GM23248 (cell line): Measurements from ENCODE around the gene FAM89B. TPM values are rescaled to one million over a fixed set of nuclear protein-coding genes. Genes with fewer than 3 reads are reported as not detected.

ENCODE experiments used
- DNase-seq: peaks from one replicate; pipeline ENCODE4 v3.0.0-alpha.2; 2015
- H2AFZ ChIP-seq: fragments of 200-600 bp; sonication (generic); 2 replicates; pipeline ENCODE4 v1.6.1; 2016; ENCODE audit warnings: antibody characterized with exemption
- H3F3A ChIP-seq: fragments of 200-600 bp; sonication (generic); 2 replicates; pipeline ENCODE4 v1.6.1; 2016; ENCODE audit warnings: mild to moderate bottlenecking, antibody characterized with exemption, mixed run types; ENCODE audit not compliant: insufficient read depth
- H3K27ac ChIP-seq: fragments of 200-600 bp; sonication (generic); 2 replicates; pipeline ENCODE4 v1.5.1; 2016; ENCODE audit warnings: mild to moderate bottlenecking
- H3K27me3 ChIP-seq: fragments of 200-600 bp; sonication (generic); replicated peaks from 2 replicates; pipeline ENCODE4 v1.6.1; 2016; ENCODE audit warnings: mild to moderate bottlenecking; ENCODE audit not compliant: insufficient read depth
- H3K36me3 ChIP-seq: fragments of 200-600 bp; sonication (generic); 2 replicates; pipeline ENCODE4 v1.6.1; 2016; ENCODE audit warnings: low read depth, mild to moderate bottlenecking
- H3K4me1 ChIP-seq: fragments of 200-600 bp; sonication (generic); 2 replicates; pipeline ENCODE4 v1.6.1; 2016; ENCODE audit warnings: mild to moderate bottlenecking; ENCODE audit not compliant: insufficient read depth
- H3K4me2 ChIP-seq: fragments of 200-600 bp; sonication (generic); one replicate; pipeline ENCODE4 v1.6.1; 2016; ENCODE audit warnings: mild to moderate bottlenecking; ENCODE audit not compliant: unreplicated experiment
- H3K4me3 ChIP-seq: fragments of 200-600 bp; sonication (generic); 2 replicates; pipeline ENCODE4 v1.5.1; 2016; ENCODE audit warnings: mild to moderate bottlenecking
- H3K79me2 ChIP-seq: fragments of 200-600 bp; sonication (generic); 2 replicates; pipeline ENCODE4 v1.6.1; 2016; ENCODE audit warnings: mild to moderate bottlenecking; ENCODE audit not compliant: insufficient read depth
- H3K9ac ChIP-seq: fragments of 200-600 bp; sonication (generic); 2 replicates; pipeline ENCODE4 v1.6.1; 2016; ENCODE audit warnings: mild to moderate bottlenecking
- H3K9me2 ChIP-seq: fragments of 200-600 bp; sonication (generic); 2 replicates; pipeline ENCODE4 v1.6.1; 2016; ENCODE audit warnings: mixed run types, mild to moderate bottlenecking, moderate library complexity; ENCODE audit not compliant: insufficient read depth
- H3K9me3 ChIP-seq: fragments of 200-600 bp; sonication (generic); one replicate; pipeline ENCODE4 v1.6.1; 2017; ENCODE audit warnings: low read depth
- H4K20me1 ChIP-seq: fragments of 200-600 bp; sonication (generic); 2 replicates; pipeline ENCODE4 v1.6.0; 2016; ENCODE audit not compliant: insufficient read depth
- EZH2 ChIP-seq: fragments of 200-600 bp; sonication (generic); IDR thresholded peaks from 2 replicates; pipeline ENCODE4 v1.6.1; 2018; ENCODE audit warnings: antibody characterized with exemption, mild to moderate bottlenecking; ENCODE audit not compliant: insufficient read depth, poor library complexity, severe bottlenecking
- EZH2phosphoT487 ChIP-seq: fragments of 200-600 bp; sonication (generic); IDR thresholded peaks from 2 replicates; pipeline ENCODE4 v1.6.1; 2018; ENCODE audit warnings: antibody characterized with exemption, moderate library complexity, mild to moderate bottlenecking, low read depth; ENCODE audit not compliant: insufficient read depth
- WGBS, 2 experiments: methylation state at CpG; one replicate each; pipeline ENCODE4 v1.1.6; 2015 to 2017; ENCODE audit warnings: low lambda C conversion rate in 2 of 2, low coverage in 1 of 2; ENCODE audit errors: missing lambda C conversion rate in 2 of 2; 5-methylcytosine and 5-hydroxymethylcytosine counted together
- in situ Hi-C: fragments of 300-500 bp; cut with MboI; formaldehyde crosslinking; loops from 2 replicates; pipeline ENCODE4 v1.15.0; 2020
- polyA plus RNA-seq: library from polyadenylated mRNA; unstranded; fragments of >200 nt; fragmentation: Nextera tagmentation; extraction: Ambion mirVana; gene quantifications from 2 replicates; pipeline ENCODE4 v1.2.1, GENCODE V29; 2016
- total RNA-seq: library from RNA; depleted of rRNA; stranded (reverse); fragments of >200 nt; shearing (Covaris generic); gene quantifications from 2 replicates; pipeline ENCODE4 v1.2.3, GENCODE V29; 2014

FAM89B gene
- total and polyA plus RNA-seq, 2 experiments from 2014 or later: 67.0 to 73.1 TPM

GRCh38 chr11:65529475-65530156, 42.7 kb upstream of the FAM89B start:
- no peak for DNase-seq
- Histone ChIP-seq H3K27ac (no peak overlapping the region), H3K9ac (no peak overlapping the region), H3F3A (peaks cover 15% of the 10 kb centered on the region), H3K4me3 (no peak overlapping the region), H3K4me1 (0 out of 2 replicates have a peak, but pooled peaks cover 11% of the 10 kb centered on the region), H3K9me2 (no peaks in the 10 kb centered on the region), H2AFZ (no peak overlapping the region), H3K79me2 (peaks cover 56% of the 10 kb centered on the region), H3K27me3 (no peaks in the 10 kb centered on the region), H3K9me3 (no peaks in the 10 kb centered on the region), H4K20me1 (no peaks in the 10 kb centered on the region), H3K36me3 (peaks cover 43% of the 10 kb centered on the region), H3K4me2 (no peak overlapping the region)
- 81 to 88% methylated on average over 10 of the region's 10 CpGs for WGBS, 2 experiments
- no peak for TF ChIP-seq EZH2
- in situ Hi-C loops: no loop called here

- Histone ChIP-seq H4K20me1 (no peaks in the 10 kb centered on the region), H3K4me3 (no peak overlapping the region), H2AFZ (no peak overlapping the region), H3K79me2 (peaks cover 54% of the 10 kb centered on the region), H3K4me2 (no peak overlapping the region), H3K9me2 (no peaks in the 10 kb centered on the region), H3K9me3 (no peaks in the 10 kb centered on the region), H3F3A (peaks cover 15% of the 10 kb centered on the region), H3K36me3 (peaks cover 43% of the 10 kb centered on the region), H3K9ac (no peak overlapping the region), H3K4me1 (0 out of 2 replicates have a peak, but pooled peaks cover 11% of the 10 kb centered on the region), H3K27ac (no peak overlapping the region), H3K27me3 (no peaks in the 10 kb centered on the region)
- TF ChIP-seq EZH2phosphoT487: no peak
- in situ Hi-C loops: no loop called here
- 86 to 90% methylated on average over 5 of the region's 5 CpGs for WGBS, 2 experiments
- DNase-seq: peak; percentile 23
These were observed 42.2 kb upstream of the FAM89B start for GRCh38 chr11:65530157-65530496.

- H3K9ac ChIP-seq: no peak overlapping the region
- peaks cover 19% of the 10 kb centered on the region for H3F3A ChIP-seq
- no peaks in the 10 kb centered on the region for H3K9me3 ChIP-seq
- H3K4me3 ChIP-seq: no peak overlapping the region
- no peaks in the 10 kb centered on the region for H3K27me3 ChIP-seq
- no peak for DNase-seq
- H3K9me2 ChIP-seq: no peaks in the 10 kb centered on the region
- no peak overlapping the region for H3K27ac ChIP-seq
- 83 to 87% methylated on average over 14 to 15 of the region's 15 CpGs for WGBS, 2 experiments
- in situ Hi-C loops: no loop called here
- peaks cover 35% of the 10 kb centered on the region for H3K36me3 ChIP-seq
- TF ChIP-seq EZH2phosphoT487 (no peak), EZH2 (no peak)
- no peaks in the 10 kb centered on the region for H4K20me1 ChIP-seq
- no peaks in the 10 kb centered on the region for H3K4me1 ChIP-seq
- no peak overlapping the region for H2AFZ ChIP-seq
- peaks cover 30% of the 10 kb centered on the region for H3K79me2 ChIP-seq
- H3K4me2 ChIP-seq: no peak overlapping the region
These were observed 39.8 kb upstream of the FAM89B start for GRCh38 chr11:65532388-65533064.

GRCh38 chr11:65535102-65535501, 37.2 kb upstream of the FAM89B start:
- peaks cover 19% of the 10 kb centered on the region for H3F3A ChIP-seq
- no peaks in the 10 kb centered on the region for H3K9me3 ChIP-seq
- DNase-seq: no peak
- no peak overlapping the region for H3K27ac ChIP-seq
- WGBS, 2 experiments: 82 to 84% methylated on average over 9 of the region's 9 CpGs
- H3K4me3 ChIP-seq: no peak overlapping the region
- H3K27me3 ChIP-seq: no peaks in the 10 kb centered on the region
- peaks cover 23% of the 10 kb centered on the region; the same call in 1 of the 2 replicates for H3K36me3 ChIP-seq
- H3K4me2 ChIP-seq: no peak overlapping the region
- TF ChIP-seq EZH2phosphoT487 (no peak), EZH2 (no peak)
- H2AFZ ChIP-seq: no peak overlapping the region
- H4K20me1 ChIP-seq: no peaks in the 10 kb centered on the region
- in situ Hi-C loops: no loop called here
- no peak overlapping the region for H3K9ac ChIP-seq
- H3K4me1 ChIP-seq: no peaks in the 10 kb centered on the region
- H3K79me2 ChIP-seq: peaks cover 4% of the 10 kb centered on the region
- H3K9me2 ChIP-seq: no peaks in the 10 kb centered on the region
